HepG2 (cell line): ENCODE measurements around the gene ZNF627. TPM values are rescaled to one million over a fixed set of nuclear protein-coding genes. Genes with fewer than 3 reads are reported as not detected.

Experiments
- AHR ChIP-seq: IDR thresholded peaks from 2 replicates; pipeline ENCODE4 v1.6.1; 2018; ENCODE audit warnings: missing genetic modification reagents, missing compliant biosample characterization
- ARNTL ChIP-seq: sonication (generic); formaldehyde crosslinking; IDR thresholded peaks from 2 replicates; pipeline ENCODE4 v1.4.0; 2020; ENCODE audit warnings: mild to moderate bottlenecking, missing genetic modification reagents
- ASH2L ChIP-seq: fragments of 300-600, 200-600 bp; sonication (generic); IDR thresholded peaks from 2 replicates; pipeline ENCODE4 v1.7.0; 2017; ENCODE audit warnings: low read depth, mild to moderate bottlenecking, moderate library complexity, mixed read lengths, low read length; ENCODE audit not compliant: insufficient read length
- ATRX ChIP-seq: sonication (generic); formaldehyde crosslinking; IDR thresholded peaks from 2 replicates; pipeline ENCODE4 v1.4.0; 2020; ENCODE audit warnings: missing genetic modification reagents, borderline replicate concordance
- DPF2 ChIP-seq: sonication (generic); formaldehyde crosslinking; IDR thresholded peaks from 2 replicates; pipeline ENCODE4 v1.4.0; 2020; ENCODE audit warnings: mild to moderate bottlenecking, low read depth, missing genetic modification reagents, borderline replicate concordance
- EHMT2 ChIP-seq: fragments of 200-600 bp; sonication (generic); IDR thresholded peaks from 2 replicates; pipeline ENCODE4 v1.7.0; 2017; ENCODE audit warnings: antibody characterized with exemption, low read depth, low read length, borderline replicate concordance
- FLYWCH1 ChIP-seq: sonication (generic); formaldehyde crosslinking; IDR thresholded peaks from 2 replicates; pipeline ENCODE4 v1.8.1; 2023; ENCODE audit warnings: mild to moderate bottlenecking, missing genetic modification reagents
- MATR3 ChIP-seq: sonication (generic); formaldehyde crosslinking; IDR thresholded peaks from 2 replicates; pipeline ENCODE4 v1.4.0; 2020; ENCODE audit warnings: missing genetic modification reagents
- NFE2L2 ChIP-seq: fragments of 150-350 bp; IDR thresholded peaks from 2 replicates; pipeline ENCODE4 v1.6.1; 2014; ENCODE audit warnings: low read length
- SALL1 ChIP-seq: sonication (generic); formaldehyde crosslinking; IDR thresholded peaks from 2 replicates; pipeline ENCODE4 v1.8.0; 2022; ENCODE audit warnings: mild to moderate bottlenecking, missing genetic modification reagents
- TARDBP ChIP-seq: sonication (generic); formaldehyde crosslinking; IDR thresholded peaks from 2 replicates; pipeline ENCODE4 v1.8.0; 2022; ENCODE audit warnings: mild to moderate bottlenecking, missing genetic modification reagents
- TBP ChIP-seq: sonication (generic); formaldehyde crosslinking; IDR thresholded peaks from 2 replicates; pipeline ENCODE4 v1.5.0; 2020; ENCODE audit warnings: missing genetic modification reagents
- ZBTB20 ChIP-seq: sonication (generic); formaldehyde crosslinking; IDR thresholded peaks from 2 replicates; pipeline ENCODE4 v1.8.1; 2023; ENCODE audit warnings: missing genetic modification reagents, low read depth, mild to moderate bottlenecking, borderline replicate concordance
- ZFP1 ChIP-seq: IDR thresholded peaks from 2 replicates; pipeline ENCODE4 v1.6.1; 2016
- ZNF224 ChIP-seq: sonication (generic); formaldehyde crosslinking; IDR thresholded peaks from 2 replicates; pipeline ENCODE4 v1.5.0; 2020; ENCODE audit warnings: mild to moderate bottlenecking, missing genetic modification reagents
- ZNF720 ChIP-seq: sonication (generic); formaldehyde crosslinking; IDR thresholded peaks from 2 replicates; pipeline ENCODE4 v1.4.0; 2020; ENCODE audit warnings: missing genetic modification reagents
- ZNF841 ChIP-seq: sonication (generic); formaldehyde crosslinking; IDR thresholded peaks from 2 replicates; pipeline ENCODE4 v1.8.1; 2023; ENCODE audit warnings: missing genetic modification reagents, borderline replicate concordance
- polyA plus RNA-seq, 8 experiments: library from polyadenylated mRNA; depleted of rRNA in 3 of 8; stranded (reverse) in 7 of 8; unstranded in 1 of 8; fragments of >200 nt; fragmentation: Illumina TruSeq in 4 of 8; extraction: Trizol in 4 of 8; gene quantifications; 2 replicates each; pipeline versions ENCODE4 v1.2.1 to v1.2.3, GENCODE V29; 2011 to 2016; ENCODE audit warnings: low read depth in 4 of 8, missing spikeins in 1 of 8, mixed read lengths in 1 of 8; ENCODE audit not compliant: insufficient read depth in 1 of 8
- total RNA-seq, 5 experiments: library from RNA; depleted of rRNA; stranded (reverse); fragments of >200 nt; fragmentation: Illumina TruSeq; extraction: Trizol; gene quantifications; 2 replicates each; pipeline ENCODE4 v1.2.3, GENCODE V29; 2016; ENCODE audit warnings: low read depth in 1 of 5
- TF ChIP-seq, protein P1 (sequence below): sonication (generic); formaldehyde crosslinking; IDR thresholded peaks from 2 replicates; pipeline ENCODE4 v1.5.1; 2020; ENCODE audit warnings: missing genetic modification reagents, mild to moderate bottlenecking, borderline replicate concordance
- TF ChIP-seq, protein P2 (sequence below): sonication (generic); formaldehyde crosslinking; IDR thresholded peaks from 2 replicates; pipeline ENCODE4 v1.9.0; 2021; ENCODE audit warnings: missing genetic modification reagents, borderline replicate concordance
- TF ChIP-seq, protein P3 (sequence below): sonication (generic); formaldehyde crosslinking; IDR thresholded peaks from 2 replicates; pipeline ENCODE4 v1.4.0; 2020; ENCODE audit warnings: missing genetic modification reagents
- TF ChIP-seq, protein P4 (sequence below): sonication (generic); formaldehyde crosslinking; IDR thresholded peaks from 2 replicates; pipeline ENCODE4 v1.5.0; 2020; ENCODE audit warnings: mild to moderate bottlenecking, missing genetic modification reagents, borderline replicate concordance
- TF ChIP-seq, protein P5 (sequence below): sonication (generic); formaldehyde crosslinking; IDR thresholded peaks from 2 replicates; pipeline ENCODE4 v1.5.0; 2020; ENCODE audit warnings: missing genetic modification reagents, mild to moderate bottlenecking, borderline replicate concordance

Gene ZNF627
- total and polyA plus RNA-seq, 2 of the 13 experiments (the other 11 are each of a cell fraction or from before 2014, with no cell fraction given): 4.2 to 12.7 TPM

DNA sequence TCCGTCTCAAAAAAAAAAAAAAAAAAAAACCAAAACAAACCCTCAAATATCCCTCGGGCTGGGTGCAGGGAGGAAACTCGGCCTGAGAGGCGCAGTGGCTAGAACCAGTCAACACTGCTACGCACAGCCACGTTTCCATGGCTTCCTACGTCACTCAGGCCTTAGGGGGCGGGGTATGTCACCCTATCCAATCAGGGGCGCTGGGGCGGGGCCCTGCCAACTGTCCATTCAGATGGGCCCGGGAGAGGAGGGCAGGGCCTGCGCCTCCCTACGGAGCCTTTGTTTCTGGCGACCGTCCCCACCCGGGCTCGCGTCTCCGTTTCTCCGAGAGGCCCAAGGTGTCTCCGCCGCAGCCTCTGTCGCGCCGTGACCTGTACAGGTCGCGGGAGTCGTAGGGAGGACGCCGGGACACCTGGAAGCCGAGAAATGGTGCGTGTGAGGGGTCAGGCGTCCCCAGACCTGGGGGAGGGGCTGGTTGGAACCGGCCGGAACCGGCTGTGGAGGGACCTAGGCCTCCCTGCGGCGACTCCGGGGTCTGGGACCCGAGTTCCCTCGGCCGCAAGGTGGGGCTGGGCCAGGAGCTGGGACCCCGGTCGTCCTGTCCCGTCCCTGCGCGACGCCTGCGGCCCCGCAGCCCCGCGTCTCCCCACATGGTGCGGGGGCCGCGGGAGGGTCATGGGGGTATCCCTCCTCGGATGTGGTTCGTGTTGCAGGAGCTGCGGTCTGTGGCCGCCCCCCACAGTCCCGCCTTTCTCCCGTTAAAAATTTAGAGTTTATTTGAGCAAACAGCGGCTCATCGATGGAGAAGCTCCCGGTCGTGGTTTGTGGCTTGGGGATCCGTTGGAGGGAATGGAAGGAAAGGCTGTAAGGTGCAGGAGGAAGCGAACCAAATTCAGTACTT lies at the start of gene ZNF627 (continued):
- no peak for TF ChIP-seq ZNF224 (CRISPR knock-in tag)
- TF ChIP-seq, protein P1, sequence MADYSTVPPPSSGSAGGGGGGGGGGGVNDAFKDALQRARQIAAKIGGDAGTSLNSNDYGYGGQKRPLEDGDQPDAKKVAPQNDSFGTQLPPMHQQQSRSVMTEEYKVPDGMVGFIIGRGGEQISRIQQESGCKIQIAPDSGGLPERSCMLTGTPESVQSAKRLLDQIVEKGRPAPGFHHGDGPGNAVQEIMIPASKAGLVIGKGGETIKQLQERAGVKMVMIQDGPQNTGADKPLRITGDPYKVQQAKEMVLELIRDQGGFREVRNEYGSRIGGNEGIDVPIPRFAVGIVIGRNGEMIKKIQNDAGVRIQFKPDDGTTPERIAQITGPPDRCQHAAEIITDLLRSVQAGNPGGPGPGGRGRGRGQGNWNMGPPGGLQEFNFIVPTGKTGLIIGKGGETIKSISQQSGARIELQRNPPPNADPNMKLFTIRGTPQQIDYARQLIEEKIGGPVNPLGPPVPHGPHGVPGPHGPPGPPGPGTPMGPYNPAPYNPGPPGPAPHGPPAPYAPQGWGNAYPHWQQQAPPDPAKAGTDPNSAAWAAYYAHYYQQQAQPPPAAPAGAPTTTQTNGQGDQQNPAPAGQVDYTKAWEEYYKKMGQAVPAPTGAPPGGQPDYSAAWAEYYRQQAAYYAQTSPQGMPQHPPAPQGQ (CRISPR knock-in tag): no peak
- TF ChIP-seq ATRX (CRISPR knock-in tag): 0 out of 2 replicates have a peak, but pooled peaks have one; percentile 32
- TF ChIP-seq, protein P2, sequence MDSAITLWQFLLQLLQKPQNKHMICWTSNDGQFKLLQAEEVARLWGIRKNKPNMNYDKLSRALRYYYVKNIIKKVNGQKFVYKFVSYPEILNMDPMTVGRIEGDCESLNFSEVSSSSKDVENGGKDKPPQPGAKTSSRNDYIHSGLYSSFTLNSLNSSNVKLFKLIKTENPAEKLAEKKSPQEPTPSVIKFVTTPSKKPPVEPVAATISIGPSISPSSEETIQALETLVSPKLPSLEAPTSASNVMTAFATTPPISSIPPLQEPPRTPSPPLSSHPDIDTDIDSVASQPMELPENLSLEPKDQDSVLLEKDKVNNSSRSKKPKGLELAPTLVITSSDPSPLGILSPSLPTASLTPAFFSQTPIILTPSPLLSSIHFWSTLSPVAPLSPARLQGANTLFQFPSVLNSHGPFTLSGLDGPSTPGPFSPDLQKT (CRISPR knock-in tag): no peak
- TF ChIP-seq FLYWCH1 (CRISPR knock-in tag): no peak
- TF ChIP-seq, protein P3, sequence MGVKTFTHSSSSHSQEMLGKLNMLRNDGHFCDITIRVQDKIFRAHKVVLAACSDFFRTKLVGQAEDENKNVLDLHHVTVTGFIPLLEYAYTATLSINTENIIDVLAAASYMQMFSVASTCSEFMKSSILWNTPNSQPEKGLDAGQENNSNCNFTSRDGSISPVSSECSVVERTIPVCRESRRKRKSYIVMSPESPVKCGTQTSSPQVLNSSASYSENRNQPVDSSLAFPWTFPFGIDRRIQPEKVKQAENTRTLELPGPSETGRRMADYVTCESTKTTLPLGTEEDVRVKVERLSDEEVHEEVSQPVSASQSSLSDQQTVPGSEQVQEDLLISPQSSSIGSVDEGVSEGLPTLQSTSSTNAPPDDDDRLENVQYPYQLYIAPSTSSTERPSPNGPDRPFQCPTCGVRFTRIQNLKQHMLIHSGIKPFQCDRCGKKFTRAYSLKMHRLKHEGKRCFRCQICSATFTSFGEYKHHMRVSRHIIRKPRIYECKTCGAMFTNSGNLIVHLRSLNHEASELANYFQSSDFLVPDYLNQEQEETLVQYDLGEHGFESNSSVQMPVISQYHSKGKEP (CRISPR knock-in tag): no peak
- no peak for TF ChIP-seq EHMT2
- peak; percentile 59; the same call in 1 of the 2 replicates for TF ChIP-seq ZBTB20
- TF ChIP-seq, protein P4, sequence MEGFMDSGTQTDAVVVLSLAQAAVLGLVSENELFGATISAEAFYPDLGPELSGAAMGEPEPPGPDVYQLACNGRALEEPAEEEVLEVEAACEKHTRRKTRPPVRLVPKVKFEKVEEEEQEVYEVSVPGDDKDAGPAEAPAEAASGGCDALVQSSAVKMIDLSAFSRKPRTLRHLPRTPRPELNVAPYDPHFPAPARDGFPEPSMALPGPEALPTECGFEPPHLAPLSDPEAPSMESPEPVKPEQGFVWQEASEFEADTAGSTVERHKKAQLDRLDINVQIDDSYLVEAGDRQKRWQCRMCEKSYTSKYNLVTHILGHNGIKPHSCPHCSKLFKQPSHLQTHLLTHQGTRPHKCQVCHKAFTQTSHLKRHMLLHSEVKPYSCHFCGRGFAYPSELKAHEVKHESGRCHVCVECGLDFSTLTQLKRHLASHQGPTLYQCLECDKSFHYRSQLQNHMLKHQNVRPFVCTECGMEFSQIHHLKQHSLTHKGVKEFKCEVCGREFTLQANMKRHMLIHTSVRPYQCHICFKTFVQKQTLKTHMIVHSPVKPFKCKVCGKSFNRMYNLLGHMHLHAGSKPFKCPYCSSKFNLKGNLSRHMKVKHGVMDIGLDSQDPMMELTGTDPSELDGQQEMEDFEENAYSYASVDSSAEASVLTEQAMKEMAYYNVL (CRISPR knock-in tag): peak; percentile 76; the same call in 1 of the 2 replicates
- peak; percentile 90 for TF ChIP-seq SALL1 (CRISPR knock-in tag)
- TF ChIP-seq, protein P5, sequence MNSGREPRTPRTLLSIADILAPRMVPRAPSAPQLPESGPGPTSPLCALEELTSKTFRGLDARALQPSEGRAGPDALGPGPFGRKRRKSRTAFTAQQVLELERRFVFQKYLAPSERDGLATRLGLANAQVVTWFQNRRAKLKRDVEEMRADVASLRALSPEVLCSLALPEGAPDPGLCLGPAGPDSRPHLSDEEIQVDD (CRISPR knock-in tag): peak; percentile 75; the same call in 1 of the 2 replicates
- no peak for TF ChIP-seq NFE2L2
- TF ChIP-seq ASH2L: peak; percentile 38
- peak; percentile 46; the same call in 1 of the 2 replicates for TF ChIP-seq AHR (CRISPR knock-in tag)
- no peak; the same call in 1 of the 2 replicates for TF ChIP-seq DPF2 (CRISPR knock-in tag)
- no peak for TF ChIP-seq MATR3
- peak; percentile 53; the same call in 1 of the 2 replicates for TF ChIP-seq ARNTL
- TF ChIP-seq TBP (CRISPR knock-in tag): no peak
- no peak for TF ChIP-seq ZNF720 (CRISPR knock-in tag)
- TF ChIP-seq ZFP1 (CRISPR knock-in tag): no peak
- TF ChIP-seq ZNF841 (CRISPR knock-in tag): no peak
- TF ChIP-seq TARDBP (CRISPR knock-in tag): no peak; the same call in 1 of the 2 replicates
